Spleen (tissue), 7 donors: ENCODE measurements around the gene NCOA1.

Experiments used
- POLR2A ChIP-seq, 3 donors: fragments of 450-650 bp; IDR thresholded peaks; one replicate each; pipeline ENCODE4 v1.5.1; 2017; ENCODE audit warnings: antibody characterized with exemption in 3 of 3, mild to moderate bottlenecking in 1 of 3
- TF ChIP-seq, protein P1 (sequence below), 11 experiments: fragments of 200-600 bp in 7 of 11; fragments of 450-650 bp in 4 of 11; sonication (generic) in 4 of 11; IDR thresholded peaks in 8 of 11; conservative IDR thresholded peaks in 3 of 11; 1 replicate in 7 of 11; 2 replicates in 4 of 11; pipeline versions ENCODE4 v1.4.0 to v1.8.0; 2016 to 2021; ENCODE audit warnings: antibody characterized with exemption in 11 of 11, inconsistent platforms in 4 of 11, mild to moderate bottlenecking in 1 of 11
- donor health status: DM: no; HTN: no; CAD: no; lungs with moderate emphysema.
- donor health status: DM: no; HTN: no; CAD: no.
- donor health status: DM: no; HTN: no; CAD: no.

DNA sequence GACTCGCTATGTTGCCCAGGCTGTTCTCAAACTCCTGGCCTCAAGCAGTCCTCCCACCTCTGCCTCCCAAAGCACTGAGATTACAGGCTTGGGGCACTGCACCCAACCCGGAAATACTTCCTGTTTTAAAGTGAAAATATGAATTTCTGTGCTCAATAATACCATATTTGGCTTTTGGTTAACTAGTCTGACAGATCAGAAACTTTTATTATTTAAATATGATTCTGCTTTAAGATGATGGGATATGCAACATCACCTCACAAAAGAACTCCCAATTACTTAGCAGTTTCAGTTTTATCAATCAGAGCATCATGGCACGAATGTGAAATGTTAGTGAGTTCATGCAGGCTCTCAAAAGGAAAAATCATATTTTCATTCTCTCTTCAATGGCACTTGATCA is 181.5 kb downstream of the NCOA1 start:
- TF ChIP-seq, protein P1, sequence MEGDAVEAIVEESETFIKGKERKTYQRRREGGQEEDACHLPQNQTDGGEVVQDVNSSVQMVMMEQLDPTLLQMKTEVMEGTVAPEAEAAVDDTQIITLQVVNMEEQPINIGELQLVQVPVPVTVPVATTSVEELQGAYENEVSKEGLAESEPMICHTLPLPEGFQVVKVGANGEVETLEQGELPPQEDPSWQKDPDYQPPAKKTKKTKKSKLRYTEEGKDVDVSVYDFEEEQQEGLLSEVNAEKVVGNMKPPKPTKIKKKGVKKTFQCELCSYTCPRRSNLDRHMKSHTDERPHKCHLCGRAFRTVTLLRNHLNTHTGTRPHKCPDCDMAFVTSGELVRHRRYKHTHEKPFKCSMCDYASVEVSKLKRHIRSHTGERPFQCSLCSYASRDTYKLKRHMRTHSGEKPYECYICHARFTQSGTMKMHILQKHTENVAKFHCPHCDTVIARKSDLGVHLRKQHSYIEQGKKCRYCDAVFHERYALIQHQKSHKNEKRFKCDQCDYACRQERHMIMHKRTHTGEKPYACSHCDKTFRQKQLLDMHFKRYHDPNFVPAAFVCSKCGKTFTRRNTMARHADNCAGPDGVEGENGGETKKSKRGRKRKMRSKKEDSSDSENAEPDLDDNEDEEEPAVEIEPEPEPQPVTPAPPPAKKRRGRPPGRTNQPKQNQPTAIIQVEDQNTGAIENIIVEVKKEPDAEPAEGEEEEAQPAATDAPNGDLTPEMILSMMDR (IDR thresholded peaks at IDR 0.05 in 8 of 11, conservative IDR thresholded peaks at IDR 0.05 in 3 of 11): no peak
- TF ChIP-seq POLR2A (IDR thresholded peaks at IDR 0.05): no peak
